SK-N-SH (cell line): ENCODE data around the gene CNOT4. TPM values are rescaled to one million over a fixed set of nuclear protein-coding genes. Genes with fewer than 3 reads are reported as not detected.

Experiments used
- CTCF ChIA-PET: fragments of 300-600, 350-600 bp; formaldehyde crosslinking; extraction: SDS; loops from one replicate; lab custom pipeline; 2021; lab: Yijun Ruan, JAX
- POLR2A ChIA-PET: fragments of 350-600 bp; sonication (Branson Sonifier 250); formaldehyde crosslinking; extraction: SDS; loops from one replicate; lab custom pipeline; 2020; ENCODE audit warnings: antibody characterized with exemption, inconsistent platforms; lab: Yijun Ruan, JAX
- DNase-seq: peaks from one replicate; pipeline ENCODE4 v3.0.0; 2012
- H2AFZ ChIP-seq: fragments of 200-600 bp; sonication (generic); 2 replicates; pipeline ENCODE4 v1.8.1; 2016; ENCODE audit warnings: antibody characterized with exemption, mild to moderate bottlenecking, low read depth
- H3F3A ChIP-seq: fragments of 200-600 bp; sonication (generic); replicated peaks from 2 replicates; pipeline ENCODE3; 2016; ENCODE audit warnings: antibody characterized with exemption, mild to moderate bottlenecking; ENCODE audit not compliant: insufficient read depth
- H3K27ac ChIP-seq, 2 experiments: fragments of 200-500 bp in 1 of 2; fragments of 200-600 bp in 1 of 2; sonication (Bioruptor generic) in 1 of 2; sonication (generic), shearing (Covaris generic) in 1 of 2; 2 replicates each; pipeline versions ENCODE4 v1.5.1 to v1.6.1; 2014 to 2016; ENCODE audit warnings: low read depth in 2 of 2, inconsistent platforms in 1 of 2, low read length in 1 of 2, mild to moderate bottlenecking in 1 of 2, mixed read lengths in 1 of 2
- H3K27me3 ChIP-seq: fragments of 200-600 bp; sonication (generic), shearing (Covaris generic); 2 replicates; pipeline ENCODE4 v1.6.1; 2016; ENCODE audit warnings: mixed run types; ENCODE audit not compliant: insufficient read depth
- H3K36me3 ChIP-seq, 2 experiments: fragments of 200-500 bp in 1 of 2; fragments of 200-600 bp in 1 of 2; sonication (Bioruptor generic) in 1 of 2; sonication (generic) in 1 of 2; replicated peaks in 1 of 2; 2 replicates each; pipeline versions ENCODE3 to v1.5.1; 2014 to 2016; ENCODE audit warnings: low read length in 1 of 2, mild to moderate bottlenecking in 1 of 2; ENCODE audit not compliant: insufficient read depth in 2 of 2, control insufficient read depth in 1 of 2
- H3K4me1 ChIP-seq, 2 experiments: fragments of 200-500 bp in 1 of 2; fragments of 200-600 bp in 1 of 2; sonication (Bioruptor generic) in 1 of 2; sonication (generic), shearing (Covaris generic) in 1 of 2; 2 replicates each; pipeline versions ENCODE4 v1.5.1 to v1.6.1; 2014 to 2016; ENCODE audit warnings: low read depth in 1 of 2, low read length in 1 of 2, mixed run types in 1 of 2; ENCODE audit not compliant: insufficient read depth in 2 of 2, control insufficient read depth in 1 of 2
- H3K4me2 ChIP-seq: fragments of 200-600 bp; sonication (generic), shearing (Covaris generic); 2 replicates; pipeline ENCODE4 v1.6.1; 2017; ENCODE audit warnings: mixed run types
- H3K4me3 ChIP-seq, 2 experiments: fragments of 200-500 bp in 1 of 2; fragments of 200-600 bp in 1 of 2; sonication (Bioruptor generic) in 1 of 2; sonication (generic), shearing (Covaris generic) in 1 of 2; 2 replicates each; pipeline versions ENCODE4 v1.5.1 to v1.8.1; 2014 to 2016; ENCODE audit warnings: low read depth in 2 of 2, inconsistent platforms in 1 of 2, low read length in 1 of 2, mild to moderate bottlenecking in 1 of 2, mixed read lengths in 1 of 2, moderate library complexity in 1 of 2
- H3K79me2 ChIP-seq: fragments of 200-600 bp; sonication (generic); 2 replicates; pipeline ENCODE4 v1.8.1; 2017; ENCODE audit warnings: mild to moderate bottlenecking; ENCODE audit not compliant: insufficient read depth
- H3K9ac ChIP-seq: fragments of 200-600 bp; sonication (generic); 2 replicates; pipeline ENCODE4 v1.6.1; 2017; ENCODE audit warnings: mixed run types
- H3K9me2 ChIP-seq: fragments of 200-600 bp; sonication (generic); 2 replicates; pipeline ENCODE4 v1.6.1; 2017; ENCODE audit warnings: mixed run types
- H3K9me3 ChIP-seq: fragments of 200-600 bp; sonication (generic); 2 replicates; pipeline ENCODE4 v1.6.1; 2017; ENCODE audit warnings: mixed run types, mild to moderate bottlenecking, moderate library complexity
- H4K20me1 ChIP-seq: fragments of 200-600 bp; sonication (generic); 2 replicates; pipeline ENCODE4 v1.6.1; 2017; ENCODE audit warnings: mild to moderate bottlenecking, mixed run types; ENCODE audit not compliant: insufficient read depth
- CHD2 ChIP-seq: fragments of 150-350 bp; IDR thresholded peaks from 2 replicates; pipeline ENCODE4 v1.6.1; 2018; ENCODE audit warnings: low read length; ENCODE audit not compliant: partially characterized antibody
- CTCF ChIP-seq: fragments of 200-600 bp; sonication (generic); IDR thresholded peaks from 2 replicates; pipeline ENCODE4 v1.6.1; 2017; ENCODE audit warnings: antibody characterized with exemption, mild to moderate bottlenecking, moderate library complexity
- EP300 ChIP-seq, 2 experiments: IDR thresholded peaks; 2 replicates each; pipeline versions ENCODE4 v1.4.0 to v1.6.1; 2012; ENCODE audit warnings: borderline replicate concordance in 1 of 2, low read depth in 1 of 2, low read length in 1 of 2
- EZH2phosphoT487 ChIP-seq: fragments of 200-600 bp; sonication (generic); IDR thresholded peaks from 2 replicates; pipeline ENCODE4 v1.6.1; 2017; ENCODE audit warnings: low read depth, mixed run types, mild to moderate bottlenecking, antibody characterized with exemption, moderate library complexity, borderline replicate concordance
- FOSL2 ChIP-seq: IDR thresholded peaks from 2 replicates; pipeline ENCODE4 v1.4.0; 2012; ENCODE audit warnings: low read depth, mild to moderate bottlenecking, moderate library complexity, borderline replicate concordance
- FOXJ3 ChIP-seq: sonication (generic); formaldehyde crosslinking; IDR thresholded peaks from 2 replicates; pipeline ENCODE4 v1.5.1; 2020; ENCODE audit warnings: mild to moderate bottlenecking, missing genetic modification reagents
- GABPA ChIP-seq: IDR thresholded peaks from 2 replicates; pipeline ENCODE4 v1.4.0; 2012; ENCODE audit warnings: low read depth, mild to moderate bottlenecking
- GATA2 ChIP-seq: sonication (generic); formaldehyde crosslinking; IDR thresholded peaks from 2 replicates; pipeline ENCODE4 v1.5.0; 2020; ENCODE audit warnings: mild to moderate bottlenecking, missing genetic modification reagents
- IRF3 ChIP-seq: fragments of 150-350 bp; IDR thresholded peaks from 2 replicates; pipeline ENCODE4 v1.6.1; 2016; ENCODE audit warnings: mild to moderate bottlenecking, low read depth, low read length
- JUND ChIP-seq: IDR thresholded peaks from 2 replicates; pipeline ENCODE4 v1.4.0; 2012
- MAX ChIP-seq: IDR thresholded peaks from 2 replicates; pipeline ENCODE4 v1.4.0; 2012; ENCODE audit warnings: low read depth
- NFIC ChIP-seq: IDR thresholded peaks from 2 replicates; pipeline ENCODE4 v1.4.0; 2012; ENCODE audit warnings: borderline replicate concordance
- NRF1 ChIP-seq: IDR thresholded peaks from 2 replicates; pipeline ENCODE4 v1.6.1; 2012; ENCODE audit warnings: low read depth, mild to moderate bottlenecking, low read length
- POLR2AphosphoS5 ChIP-seq: IDR thresholded peaks from 2 replicates; pipeline ENCODE4 v1.6.1; 2012; ENCODE audit warnings: low read depth, low read length
- RAD21 ChIP-seq: IDR thresholded peaks from 2 replicates; pipeline ENCODE4 v1.6.1; 2012; ENCODE audit warnings: mild to moderate bottlenecking, low read length
- RFX5 ChIP-seq: IDR thresholded peaks from 2 replicates; pipeline ENCODE4 v1.6.1; 2012; ENCODE audit warnings: mild to moderate bottlenecking, improper control_type of control experiment, low read length
- TAF1 ChIP-seq: IDR thresholded peaks from 2 replicates; pipeline ENCODE4 v1.6.1; 2012; ENCODE audit warnings: low read depth, mild to moderate bottlenecking, low read length, moderate library complexity, borderline replicate concordance
- TCF12 ChIP-seq: IDR thresholded peaks from 2 replicates; pipeline ENCODE4 v1.4.0; 2012
- TEAD4 ChIP-seq: IDR thresholded peaks from 2 replicates; pipeline ENCODE4 v1.4.0; 2012; ENCODE audit warnings: mild to moderate bottlenecking, borderline replicate concordance; ENCODE audit not compliant: insufficient read depth
- YY1 ChIP-seq: IDR thresholded peaks from 2 replicates; pipeline ENCODE4 v1.4.0; 2012; ENCODE audit warnings: low read depth, mild to moderate bottlenecking
- ZBTB33 ChIP-seq: IDR thresholded peaks from 2 replicates; pipeline ENCODE4 v1.4.0; 2012; ENCODE audit warnings: low read depth, borderline replicate concordance
- WGBS: methylation state at CpG from one replicate; pipeline ENCODE4 v1.1.6; 2017; ENCODE audit warnings: low lambda C conversion rate; 5-methylcytosine and 5-hydroxymethylcytosine counted together
- polyA plus RNA-seq, 3 experiments: library from polyadenylated mRNA; depleted of rRNA; stranded (reverse); fragments of >200 nt; gene quantifications; 2 replicates each; pipeline ENCODE4 v1.2.3, GENCODE V29; 2012
- TF ChIP-seq, protein P1 (sequence below): IDR thresholded peaks from 2 replicates; pipeline ENCODE4; 2012
- TF ChIP-seq, protein P2 (sequence below): fragments of 150-350 bp; IDR thresholded peaks from 2 replicates; pipeline ENCODE4 v1.6.1; 2017; ENCODE audit warnings: antibody characterized with exemption, low read length, low read depth, borderline replicate concordance
- TF ChIP-seq, protein P3 (sequence below): IDR thresholded peaks from 2 replicates; pipeline ENCODE4 v1.4.0; 2012; ENCODE audit warnings: low read depth, borderline replicate concordance

The CNOT4 gene
- 8.0 and 9.3 TPM in 2 replicates for polyA plus RNA-seq (2012; rRNA removed)
- polyA plus RNA-seq (2012; cell fraction: cytosol; rRNA removed) = 7.4 and 7.5 TPM in 2 replicates
- polyA plus RNA-seq (2012; cell fraction: nucleus; rRNA removed) = 5.9 and 13.7 TPM in 2 replicates

GRCh38 chr7:135509839-135510591 is at the start of gene CNOT4:
Gene CNOT4, minus strand, starts transcription at chr7:135510102. Its CDS starts 71,771 bp downstream, at chr7:135438331.
- Histone ChIP-seq H3K9me3 (no peaks in the 10 kb centered on the region), H3K9ac (peak within 1 kb of the TSS; percentile 93), H3K27ac (peak within 1 kb of the TSS; percentile 90 to 92), H2AFZ (peak within 1 kb of the TSS; percentile 93), H3K27me3 (no peaks in the 10 kb centered on the region), H3K4me2 (peak within 1 kb of the TSS; percentile 86), H4K20me1 (peaks cover 24% of the 10 kb centered on the region), H3K4me3 (peak within 1 kb of the TSS; percentile 58 to 87), H3K79me2 (peaks cover 45% of the 10 kb centered on the region), H3K4me1 (peaks cover 9 to 17% of the 10 kb centered on the region in 2 experiments; a peak in 3 of 4 replicates), H3K36me3 (peaks cover 0 to 2% of the 10 kb centered on the region in 2 experiments), H3K9me2 (no peaks in the 10 kb centered on the region), H3F3A (no peaks in the 10 kb centered on the region)
- ChIA-PET POLR2A (interaction anchor here (0.6 kb wide), 1 partner anchor 48 kb away, joined by 3 read pairs; the partner anchor contains the start of gene NUP205), CTCF (interaction anchor here (0.9 to 2.6 kb wide), 14 partner anchors 9 to 236 kb away, joined by 3 to 12 read pairs (median 3); no protein-coding TSS in a partner anchor)
- WGBS = under 1% methylated on average over 36 of the region's 55 CpGs
- DNase-seq = peak; percentile 98
- TF ChIP-seq CHD2 = peak; percentile 88
- TF ChIP-seq RAD21 = no peak
- peak; percentile 98 for TF ChIP-seq NRF1
- no peak for TF ChIP-seq CTCF
- no peak for TF ChIP-seq RFX5
- TF ChIP-seq TEAD4 = no peak
- TF ChIP-seq MAX = peak; percentile 98
- no peak for TF ChIP-seq EP300 (IDR thresholded peaks at IDR 0.05; ENCODE audit: borderline replicate concordance in 1 of 2, low read depth in 1 of 2, low read length in 1 of 2)
- TF ChIP-seq, protein P1, sequence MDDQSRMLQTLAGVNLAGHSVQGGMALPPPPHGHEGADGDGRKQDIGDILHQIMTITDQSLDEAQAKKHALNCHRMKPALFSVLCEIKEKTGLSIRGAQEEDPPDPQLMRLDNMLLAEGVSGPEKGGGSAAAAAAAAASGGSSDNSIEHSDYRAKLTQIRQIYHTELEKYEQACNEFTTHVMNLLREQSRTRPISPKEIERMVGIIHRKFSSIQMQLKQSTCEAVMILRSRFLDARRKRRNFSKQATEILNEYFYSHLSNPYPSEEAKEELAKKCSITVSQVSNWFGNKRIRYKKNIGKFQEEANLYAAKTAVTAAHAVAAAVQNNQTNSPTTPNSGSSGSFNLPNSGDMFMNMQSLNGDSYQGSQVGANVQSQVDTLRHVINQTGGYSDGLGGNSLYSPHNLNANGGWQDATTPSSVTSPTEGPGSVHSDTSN = no peak; the same call in 1 of the 2 replicates
- peak; percentile 58 for TF ChIP-seq FOXJ3 (CRISPR knock-in tag)
- TF ChIP-seq IRF3 = no peak
- peak; percentile 92 for TF ChIP-seq YY1
- peak; percentile 97 for TF ChIP-seq POLR2AphosphoS5
- peak; percentile 91 for TF ChIP-seq TAF1
- TF ChIP-seq, protein P2, sequence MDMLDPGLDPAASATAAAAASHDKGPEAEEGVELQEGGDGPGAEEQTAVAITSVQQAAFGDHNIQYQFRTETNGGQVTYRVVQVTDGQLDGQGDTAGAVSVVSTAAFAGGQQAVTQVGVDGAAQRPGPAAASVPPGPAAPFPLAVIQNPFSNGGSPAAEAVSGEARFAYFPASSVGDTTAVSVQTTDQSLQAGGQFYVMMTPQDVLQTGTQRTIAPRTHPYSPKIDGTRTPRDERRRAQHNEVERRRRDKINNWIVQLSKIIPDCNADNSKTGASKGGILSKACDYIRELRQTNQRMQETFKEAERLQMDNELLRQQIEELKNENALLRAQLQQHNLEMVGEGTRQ = peak; percentile 42; the same call in 1 of the 2 replicates
- TF ChIP-seq, protein P3, sequence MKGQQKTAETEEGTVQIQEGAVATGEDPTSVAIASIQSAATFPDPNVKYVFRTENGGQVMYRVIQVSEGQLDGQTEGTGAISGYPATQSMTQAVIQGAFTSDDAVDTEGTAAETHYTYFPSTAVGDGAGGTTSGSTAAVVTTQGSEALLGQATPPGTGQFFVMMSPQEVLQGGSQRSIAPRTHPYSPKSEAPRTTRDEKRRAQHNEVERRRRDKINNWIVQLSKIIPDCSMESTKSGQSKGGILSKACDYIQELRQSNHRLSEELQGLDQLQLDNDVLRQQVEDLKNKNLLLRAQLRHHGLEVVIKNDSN = peak; percentile 87
- 0 out of 2 replicates have a peak, but pooled peaks have one; percentile 32 for TF ChIP-seq ZBTB33
- peak; percentile 41; the same call in 1 of the 2 replicates for TF ChIP-seq GABPA
- TF ChIP-seq EZH2phosphoT487 = no peak
- no peak; the same call in 1 of the 2 replicates for TF ChIP-seq NFIC
- no peak for TF ChIP-seq GATA2
- TF ChIP-seq FOSL2 = no peak
- no peak for TF ChIP-seq JUND
- no peak for TF ChIP-seq TCF12
